Activated CD4-positive, alpha-beta T cell treated with anti-CD3 and anti-CD28 coated beads, Interleukin-2, amount 10 ng/mL, durations not matched to agents 24 days and 14 days (primary cell): ENCODE results near the gene SIMC1. TPM values are rescaled to one million over a fixed set of nuclear protein-coding genes. Genes with fewer than 3 reads are reported as not detected.

ENCODE experiments used
- DNase-seq: peaks from one replicate; pipeline ENCODE4 v3.0.0; 2022
- H3K27ac Mint-ChIP-seq: one replicate; pipeline ENCODE4 v1.8.0; 2022; ENCODE audit warnings: mild to moderate bottlenecking, mixed read lengths
- H3K27me3 Mint-ChIP-seq: one replicate; pipeline ENCODE4 v1.8.0; 2022; ENCODE audit warnings: mixed read lengths
- H3K36me3 Mint-ChIP-seq: one replicate; pipeline ENCODE4 v1.8.0; 2022; ENCODE audit warnings: low read depth, mild to moderate bottlenecking, mixed read lengths
- H3K4me1 Mint-ChIP-seq: one replicate; pipeline ENCODE4 v1.8.0; 2021; ENCODE audit warnings: mixed read lengths
- H3K4me3 Mint-ChIP-seq: one replicate; pipeline ENCODE4 v1.8.0; 2022; ENCODE audit warnings: mild to moderate bottlenecking, moderate library complexity, mixed read lengths
- H3K9me3 Mint-ChIP-seq: one replicate; pipeline ENCODE4 v1.8.0; 2021; ENCODE audit warnings: mixed read lengths
- intact Hi-C: fragments of 100-400 bp; cut with micrococcal nuclease; formaldehyde crosslinking; loops from one replicate; pipeline ENCODE4 v1.15.1; 2023
- total RNA-seq: library from RNA; stranded (reverse); gene quantifications from 2 replicates; pipeline ENCODE4 v1.2.3, GENCODE V29; 2022

SIMC1 gene
- total RNA-seq, 1 donor from 2014 or later: 37.0 TPM

GRCh38 chr5:176371621-176372539 is 133.7 kb downstream of the SIMC1 start:
- DNase-seq: no peak
- Mint-ChIP-seq H3K9me3 (no peaks in the 10 kb centered on the region), H3K4me3 (no peak overlapping the region), H3K4me1 (peaks cover 7% of the 10 kb centered on the region), H3K36me3 (peaks cover 34% of the 10 kb centered on the region), H3K27ac (no peak overlapping the region), H3K27me3 (no peaks in the 10 kb centered on the region)
- intact Hi-C loops: no loop called here

GRCh38 chr5:176373100-176373818 is 135.0 kb downstream of the SIMC1 start:
- peaks cover 22% of the 10 kb centered on the region for H3K36me3 Mint-ChIP-seq
- no peak for DNase-seq
- no peak overlapping the region for H3K4me3 Mint-ChIP-seq
- H3K4me1 Mint-ChIP-seq: no peaks in the 10 kb centered on the region
- H3K27me3 Mint-ChIP-seq: no peaks in the 10 kb centered on the region
- no peaks in the 10 kb centered on the region for H3K9me3 Mint-ChIP-seq
- H3K27ac Mint-ChIP-seq: no peak overlapping the region
- intact Hi-C loops: no loop called here

- H3K27ac Mint-ChIP-seq: no peak overlapping the region
- no peaks in the 10 kb centered on the region for H3K9me3 Mint-ChIP-seq
- intact Hi-C loops: no loop called here
- DNase-seq: no peak
- no peak overlapping the region for H3K4me3 Mint-ChIP-seq
- no peaks in the 10 kb centered on the region for H3K4me1 Mint-ChIP-seq
- no peaks in the 10 kb centered on the region for H3K27me3 Mint-ChIP-seq
- peaks cover 51% of the 10 kb centered on the region for H3K36me3 Mint-ChIP-seq
Observed at GRCh38 chr5:176379881-176380280, 141.7 kb downstream of the SIMC1 start.

- H3K27me3 Mint-ChIP-seq: no peaks in the 10 kb centered on the region
- intact Hi-C loops: no loop called here
- H3K4me3 Mint-ChIP-seq: no peak overlapping the region
- no peak overlapping the region for H3K27ac Mint-ChIP-seq
- no peak for DNase-seq
- H3K4me1 Mint-ChIP-seq: peaks cover 9% of the 10 kb centered on the region
- H3K36me3 Mint-ChIP-seq: peaks cover 60% of the 10 kb centered on the region
- H3K9me3 Mint-ChIP-seq: no peaks in the 10 kb centered on the region
Observed at GRCh38 chr5:176381423-176381822, 143.2 kb downstream of the SIMC1 start.

- DNase-seq: no peak
- no peak overlapping the region for H3K4me3 Mint-ChIP-seq
- no peaks in the 10 kb centered on the region for H3K9me3 Mint-ChIP-seq
- H3K4me1 Mint-ChIP-seq: peaks cover 14% of the 10 kb centered on the region
- intact Hi-C loops: no loop called here
- H3K27me3 Mint-ChIP-seq: no peaks in the 10 kb centered on the region
- H3K27ac Mint-ChIP-seq: no peak overlapping the region
- H3K36me3 Mint-ChIP-seq: peaks cover 63% of the 10 kb centered on the region
Observed at GRCh38 chr5:176381979-176382378, 143.8 kb downstream of the SIMC1 start.

GRCh38 chr5:176382721-176383120 is 144.5 kb downstream of the SIMC1 start:
- DNase-seq: no peak
- Mint-ChIP-seq H3K4me1 (peaks cover 20% of the 10 kb centered on the region), H3K27ac (no peak overlapping the region), H3K4me3 (no peak overlapping the region), H3K27me3 (no peaks in the 10 kb centered on the region), H3K36me3 (peaks cover 71% of the 10 kb centered on the region), H3K9me3 (no peaks in the 10 kb centered on the region)
- intact Hi-C loops: no loop called here

GRCh38 chr5:176383248-176383905 is 145.2 kb downstream of the SIMC1 start:
- no peak overlapping the region for H3K27ac Mint-ChIP-seq
- peaks cover 75% of the 10 kb centered on the region for H3K36me3 Mint-ChIP-seq
- no peak overlapping the region for H3K4me3 Mint-ChIP-seq
- no peaks in the 10 kb centered on the region for H3K9me3 Mint-ChIP-seq
- H3K4me1 Mint-ChIP-seq: peaks cover 22% of the 10 kb centered on the region
- no peak for DNase-seq
- H3K27me3 Mint-ChIP-seq: no peaks in the 10 kb centered on the region
- intact Hi-C loops: no loop called here

- peaks cover 22% of the 10 kb centered on the region for H3K4me1 Mint-ChIP-seq
- DNase-seq: no peak
- H3K36me3 Mint-ChIP-seq: peaks cover 77% of the 10 kb centered on the region
- intact Hi-C loops: no loop called here
- H3K27me3 Mint-ChIP-seq: no peaks in the 10 kb centered on the region
- no peaks in the 10 kb centered on the region for H3K9me3 Mint-ChIP-seq
- no peak overlapping the region for H3K27ac Mint-ChIP-seq
- no peak overlapping the region for H3K4me3 Mint-ChIP-seq
Observed at GRCh38 chr5:176383961-176384360, 145.7 kb downstream of the SIMC1 start.

- intact Hi-C loops: no loop called here
- Mint-ChIP-seq H3K27ac (no peak overlapping the region), H3K4me1 (peaks cover 22% of the 10 kb centered on the region), H3K4me3 (no peak overlapping the region), H3K27me3 (no peaks in the 10 kb centered on the region), H3K9me3 (no peaks in the 10 kb centered on the region), H3K36me3 (peaks cover 75% of the 10 kb centered on the region)
- no peak for DNase-seq
Observed at GRCh38 chr5:176384366-176384930, 146.2 kb downstream of the SIMC1 start.

- Mint-ChIP-seq H3K4me1 (peaks cover 25% of the 10 kb centered on the region), H3K4me3 (no peak overlapping the region), H3K27me3 (no peaks in the 10 kb centered on the region), H3K27ac (no peak overlapping the region), H3K9me3 (no peaks in the 10 kb centered on the region), H3K36me3 (peaks cover 73% of the 10 kb centered on the region)
- no peak for DNase-seq
- intact Hi-C loops: no loop called here
Observed at GRCh38 chr5:176384991-176385390, 146.8 kb downstream of the SIMC1 start.

- H3K36me3 Mint-ChIP-seq: peaks cover 74% of the 10 kb centered on the region
- peak overlapping the region; percentile 3 for H3K27ac Mint-ChIP-seq
- DNase-seq: no peak
- peaks cover 25% of the 10 kb centered on the region for H3K4me1 Mint-ChIP-seq
- H3K9me3 Mint-ChIP-seq: no peaks in the 10 kb centered on the region
- intact Hi-C loops: no loop called here
- H3K4me3 Mint-ChIP-seq: peak overlapping the region; percentile 98
- no peaks in the 10 kb centered on the region for H3K27me3 Mint-ChIP-seq
Observed at GRCh38 chr5:176386491-176386890, 148.3 kb downstream of the SIMC1 start.

- Mint-ChIP-seq H3K9me3 (no peaks in the 10 kb centered on the region), H3K4me1 (peaks cover 25% of the 10 kb centered on the region), H3K4me3 (peak overlapping the region; percentile 98), H3K27me3 (no peaks in the 10 kb centered on the region), H3K27ac (peak overlapping the region; percentile 100), H3K36me3 (peaks cover 71% of the 10 kb centered on the region)
- no peak for DNase-seq
- intact Hi-C loops: no loop called here
Observed at GRCh38 chr5:176387384-176387925, 149.2 kb downstream of the SIMC1 start.

GRCh38 chr5:176388003-176388443 is 149.8 kb downstream of the SIMC1 start:
- Mint-ChIP-seq H3K27ac (peak overlapping the region; percentile 100), H3K9me3 (no peaks in the 10 kb centered on the region), H3K36me3 (peaks cover 68% of the 10 kb centered on the region), H3K27me3 (no peaks in the 10 kb centered on the region), H3K4me3 (peak overlapping the region; percentile 98), H3K4me1 (peaks cover 25% of the 10 kb centered on the region)
- intact Hi-C loops: loop anchor here (1.0 kb wide), 4 partner anchors 23 to 149 kb away; partner anchors contain the start of genes ARL10, FAF2, KIAA1191 and RNF44
- no peak for DNase-seq
